Osteocyte (in vitro differentiated cells): ENCODE results near the gene JAZF1. TPM values are rescaled to one million over a fixed set of nuclear protein-coding genes. Genes with fewer than 3 reads are reported as not detected.

Experiments
- DNase-seq: peaks from one replicate; pipeline ENCODE4 v3.0.0; 2021; ENCODE audit warnings: mixed read lengths; ENCODE audit not compliant: unreplicated experiment; ENCODE audit errors: extremely low spot score
- H3K27ac Mint-ChIP-seq: one replicate; pipeline ENCODE4 v1.8.0; 2021; ENCODE audit warnings: mild to moderate bottlenecking, mixed read lengths; ENCODE audit not compliant: unreplicated experiment
- H3K27me3 Mint-ChIP-seq: one replicate; pipeline ENCODE4 v1.8.0; 2021; ENCODE audit warnings: mixed read lengths; ENCODE audit not compliant: unreplicated experiment
- H3K36me3 Mint-ChIP-seq: one replicate; pipeline ENCODE4 v1.8.0; 2021; ENCODE audit warnings: mixed read lengths; ENCODE audit not compliant: unreplicated experiment
- H3K4me1 Mint-ChIP-seq: one replicate; pipeline ENCODE4 v1.8.0; 2021; ENCODE audit warnings: mixed read lengths; ENCODE audit not compliant: unreplicated experiment
- H3K4me3 Mint-ChIP-seq: one replicate; pipeline ENCODE4 v1.8.0; 2021; ENCODE audit warnings: mild to moderate bottlenecking, moderate library complexity, mixed read lengths; ENCODE audit not compliant: unreplicated experiment
- H3K9me3 Mint-ChIP-seq: one replicate; pipeline ENCODE4 v1.8.0; 2021; ENCODE audit warnings: mixed read lengths; ENCODE audit not compliant: unreplicated experiment
- CTCF ChIP-seq: fragments of 200-600 bp; sonication (generic); IDR thresholded peaks from 2 replicates; pipeline ENCODE4 v1.5.0; 2021; ENCODE audit warnings: antibody characterized with exemption, mild to moderate bottlenecking, moderate library complexity
- total RNA-seq: library from RNA; stranded (reverse); gene quantifications from 2 replicates; pipeline ENCODE4 v1.2.1, GENCODE V29; 2021

The JAZF1 gene
- total RNA-seq, 1 donor from 2014 or later, result 19.8 TPM

GRCh38 chr7:28069807-28070206 is 110.8 kb downstream of the JAZF1 start:
- H3K36me3 Mint-ChIP-seq, result no peaks in the 10 kb centered on the region
- H3K4me3 Mint-ChIP-seq, result peak overlapping the region; percentile 41
- H3K9me3 Mint-ChIP-seq, result no peaks in the 10 kb centered on the region
- H3K27me3 Mint-ChIP-seq, result no peaks in the 10 kb centered on the region
- peak overlapping the region; percentile 93 for H3K27ac Mint-ChIP-seq
- peaks cover 73% of the 10 kb centered on the region for H3K4me1 Mint-ChIP-seq
- no peak for DNase-seq
- TF ChIP-seq CTCF, result no peak

- H3K27me3 Mint-ChIP-seq, result no peaks in the 10 kb centered on the region
- peaks cover 77% of the 10 kb centered on the region for H3K4me1 Mint-ChIP-seq
- H3K36me3 Mint-ChIP-seq, result no peaks in the 10 kb centered on the region
- H3K27ac Mint-ChIP-seq, result peak overlapping the region; percentile 93
- H3K4me3 Mint-ChIP-seq, result no peak overlapping the region
- H3K9me3 Mint-ChIP-seq, result no peaks in the 10 kb centered on the region
- DNase-seq, result no peak
- no peak for TF ChIP-seq CTCF
Observed at GRCh38 chr7:28069388-28069787, 111.2 kb downstream of the JAZF1 start.

GRCh38 chr7:28068811-28069216 is 111.8 kb downstream of the JAZF1 start:
- H3K27me3 Mint-ChIP-seq, result no peaks in the 10 kb centered on the region
- TF ChIP-seq CTCF, result no peak
- H3K9me3 Mint-ChIP-seq, result no peaks in the 10 kb centered on the region
- no peak for DNase-seq
- peak overlapping the region; percentile 93 for H3K27ac Mint-ChIP-seq
- H3K4me3 Mint-ChIP-seq, result no peak overlapping the region
- no peaks in the 10 kb centered on the region for H3K36me3 Mint-ChIP-seq
- H3K4me1 Mint-ChIP-seq, result peaks cover 81% of the 10 kb centered on the region

- no peak overlapping the region for H3K27ac Mint-ChIP-seq
- no peaks in the 10 kb centered on the region for H3K27me3 Mint-ChIP-seq
- no peak for DNase-seq
- no peaks in the 10 kb centered on the region for H3K9me3 Mint-ChIP-seq
- TF ChIP-seq CTCF, result no peak
- H3K4me3 Mint-ChIP-seq, result no peak overlapping the region
- H3K36me3 Mint-ChIP-seq, result no peaks in the 10 kb centered on the region
- peaks cover 90% of the 10 kb centered on the region for H3K4me1 Mint-ChIP-seq
Observed at GRCh38 chr7:28067171-28067570, 113.4 kb downstream of the JAZF1 start.

GRCh38 chr7:28065721-28066285 is 114.8 kb downstream of the JAZF1 start:
- no peaks in the 10 kb centered on the region for H3K9me3 Mint-ChIP-seq
- H3K4me1 Mint-ChIP-seq, result peaks cover 83% of the 10 kb centered on the region
- no peak for TF ChIP-seq CTCF
- H3K27ac Mint-ChIP-seq, result peak overlapping the region; percentile 94
- DNase-seq, result no peak
- H3K27me3 Mint-ChIP-seq, result no peaks in the 10 kb centered on the region
- H3K36me3 Mint-ChIP-seq, result no peaks in the 10 kb centered on the region
- H3K4me3 Mint-ChIP-seq, result peak overlapping the region; percentile 14
